Measurements from ENCODE around the gene RSAD1.

RSAD1 gene

DNA sequence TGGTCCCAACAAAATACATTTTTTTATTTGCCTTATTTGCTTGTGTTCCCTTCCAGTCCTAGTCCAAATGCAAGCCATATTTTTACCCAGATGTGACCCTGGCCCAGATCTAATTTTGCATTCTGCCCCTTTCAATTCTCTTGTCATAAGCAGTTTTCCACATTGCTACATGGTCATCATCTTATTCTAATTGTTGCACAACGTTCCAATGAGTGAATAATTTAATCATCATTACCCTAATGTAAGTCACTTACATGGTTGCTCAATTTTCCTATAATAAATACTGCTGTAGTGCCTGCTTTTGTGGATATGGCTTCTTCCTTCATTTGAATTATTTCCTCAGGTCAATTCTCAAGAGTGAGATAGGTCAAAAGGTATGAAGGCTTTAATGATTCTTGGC lies 12.8 kb downstream of the RSAD1 start:
- DNase-seq (ENCODE audit: low spot score), result no peak
- no peak overlapping the region for H3K27ac ChIP-seq
- ChIA-PET POLR2A (ENCODE audit: low non-redundant PET) (no interaction called here), CTCF (no interaction called here)
- TF ChIP-seq, protein P1, sequence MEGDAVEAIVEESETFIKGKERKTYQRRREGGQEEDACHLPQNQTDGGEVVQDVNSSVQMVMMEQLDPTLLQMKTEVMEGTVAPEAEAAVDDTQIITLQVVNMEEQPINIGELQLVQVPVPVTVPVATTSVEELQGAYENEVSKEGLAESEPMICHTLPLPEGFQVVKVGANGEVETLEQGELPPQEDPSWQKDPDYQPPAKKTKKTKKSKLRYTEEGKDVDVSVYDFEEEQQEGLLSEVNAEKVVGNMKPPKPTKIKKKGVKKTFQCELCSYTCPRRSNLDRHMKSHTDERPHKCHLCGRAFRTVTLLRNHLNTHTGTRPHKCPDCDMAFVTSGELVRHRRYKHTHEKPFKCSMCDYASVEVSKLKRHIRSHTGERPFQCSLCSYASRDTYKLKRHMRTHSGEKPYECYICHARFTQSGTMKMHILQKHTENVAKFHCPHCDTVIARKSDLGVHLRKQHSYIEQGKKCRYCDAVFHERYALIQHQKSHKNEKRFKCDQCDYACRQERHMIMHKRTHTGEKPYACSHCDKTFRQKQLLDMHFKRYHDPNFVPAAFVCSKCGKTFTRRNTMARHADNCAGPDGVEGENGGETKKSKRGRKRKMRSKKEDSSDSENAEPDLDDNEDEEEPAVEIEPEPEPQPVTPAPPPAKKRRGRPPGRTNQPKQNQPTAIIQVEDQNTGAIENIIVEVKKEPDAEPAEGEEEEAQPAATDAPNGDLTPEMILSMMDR (conservative IDR thresholded peaks at IDR 0.05; ENCODE audit: low read depth), result no peak

DNA sequence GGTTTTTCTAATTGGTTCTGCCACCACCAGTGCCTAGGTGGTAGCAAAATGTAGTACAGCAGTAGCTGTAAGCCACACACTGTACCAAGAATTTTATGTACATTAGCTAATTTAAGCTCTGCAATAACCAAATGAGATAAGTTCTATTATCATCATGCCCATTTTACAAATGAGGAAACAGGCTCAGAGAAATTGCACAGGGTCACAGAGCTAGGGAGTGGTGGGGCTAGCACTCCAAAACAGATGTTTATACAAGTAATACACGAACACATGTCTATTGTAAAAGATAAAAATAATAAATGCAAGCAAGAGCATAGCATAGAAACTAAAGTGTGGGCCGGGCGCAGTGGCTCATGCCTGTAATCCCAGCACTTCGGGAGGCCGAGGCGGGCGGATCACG lies 13.6 kb downstream of the RSAD1 start:
- TF ChIP-seq, protein P1 (conservative IDR thresholded peaks at IDR 0.05; ENCODE audit: low read depth), result no peak
- no peak for DNase-seq (ENCODE audit: low spot score)
- no peak overlapping the region for H3K27ac ChIP-seq
- CTCF ChIA-PET, result interaction anchor here (0.6 kb wide), 1 partner anchor 8 kb away, joined by 3 read pairs; no protein-coding TSS in a partner anchor
- POLR2A ChIA-PET (ENCODE audit: low non-redundant PET), result interaction anchor here (0.6 kb wide), 1 partner anchor 249 kb away, joined by 3 read pairs; no protein-coding TSS in a partner anchor

GRCh38 chr17:50493744-50494143 lies 15.1 kb downstream of the RSAD1 start:
- TF ChIP-seq, protein P1 (conservative IDR thresholded peaks at IDR 0.05; ENCODE audit: low read depth), result no peak
- CTCF ChIA-PET, result interaction anchor here (1.4 kb wide), 1 partner anchor 9 kb away, joined by 3 read pairs; no protein-coding TSS in a partner anchor

DNA sequence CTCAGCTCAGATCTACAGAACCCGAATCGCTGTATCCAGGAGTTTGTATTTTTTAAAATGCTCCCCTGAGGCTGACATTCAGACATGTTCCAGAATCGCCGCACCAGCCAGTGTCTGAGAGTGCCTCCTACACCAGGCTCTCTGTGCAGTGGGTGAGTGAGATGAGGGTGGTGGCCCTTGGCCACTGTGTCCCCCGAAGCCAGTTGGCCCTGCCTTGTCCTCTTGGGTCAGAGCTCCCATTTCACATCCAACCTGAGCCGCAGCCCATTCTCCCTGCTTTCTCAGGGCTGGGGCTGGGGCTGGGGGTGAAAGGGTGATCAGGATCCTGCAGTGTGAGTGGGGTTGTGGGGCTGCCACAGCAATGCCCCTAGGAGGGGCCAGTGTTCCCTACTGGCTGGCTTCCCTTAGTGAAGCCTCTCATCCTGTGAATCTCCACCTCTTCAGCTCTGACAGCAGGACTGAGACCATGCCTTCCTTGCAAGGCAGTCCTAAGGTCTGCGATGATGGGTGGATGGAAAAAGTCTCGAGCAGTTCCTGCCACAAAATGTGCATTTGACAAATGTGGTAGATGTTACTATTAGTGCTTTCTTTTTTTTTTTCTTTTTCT lies 16.7 kb downstream of the RSAD1 start:
- POLR2A ChIA-PET (ENCODE audit: low non-redundant PET), result no interaction called here
- CTCF ChIA-PET, result interaction anchor here (0.6 to 0.7 kb wide), 2 partner anchors 129 to 231 kb away, joined by 3 to 5 read pairs; no protein-coding TSS in a partner anchor
- TF ChIP-seq, protein P1 (conservative IDR thresholded peaks at IDR 0.05; ENCODE audit: low read depth), result no peak
- no peak overlapping the region for H3K27ac ChIP-seq
- DNase-seq (ENCODE audit: low spot score), result no peak

More at GRCh38 chr17:50493744-50494143, 15.1 kb downstream of the RSAD1 start:
- H3K27ac ChIP-seq, result no peak overlapping the region
- DNase-seq (ENCODE audit: low spot score), result no peak
- POLR2A ChIA-PET (ENCODE audit: low non-redundant PET), result no interaction called here

GRCh38 chr17:50495918-50496317 lies 17.3 kb downstream of the RSAD1 start:
- ChIA-PET POLR2A (ENCODE audit: low non-redundant PET) (no interaction called here), CTCF (interaction anchor here (0.6 kb wide), 1 partner anchor 230 kb away, joined by 3 read pairs; no protein-coding TSS in a partner anchor)
- TF ChIP-seq, protein P1 (conservative IDR thresholded peaks at IDR 0.05; ENCODE audit: low read depth), result no peak
- no peak for DNase-seq (ENCODE audit: low spot score)
- H3K27ac ChIP-seq, result no peak overlapping the region

GRCh38 chr17:50498021-50498874 lies 19.6 kb downstream of the RSAD1 start:
- TF ChIP-seq, protein P1 (conservative IDR thresholded peaks at IDR 0.05; ENCODE audit: low read depth), result no peak
- no peak for DNase-seq (ENCODE audit: low spot score)
- CTCF ChIA-PET, result interaction anchor here (0.7 kb wide), 1 partner anchor 638 kb away, joined by 4 read pairs; no protein-coding TSS in a partner anchor
- H3K27ac ChIP-seq, result peak overlapping the region; percentile 31
- POLR2A ChIA-PET (ENCODE audit: low non-redundant PET), result no interaction called here

All from RWPE1 (cell line).